Kidney (tissue), 14 donors: ENCODE results near the gene LRWD1. TPM values are rescaled to one million over a fixed set of nuclear protein-coding genes. Genes with fewer than 3 reads are reported as not detected.

ENCODE experiments used
- DNase-seq, 5 donors: peaks; one replicate each; pipeline ENCODE4 v3.0.0-alpha.2; 2013 to 2020
- FAIRE-seq: peaks from 2 replicates; lab custom pipeline; 2012; peaks lifted over from hg19 to GRCh38; lab: Jason Lieb, UNC
- H3K27ac ChIP-seq, 2 donors: one replicate each; pipeline ENCODE4 v1.7.0; 2013; ENCODE audit warnings: low read depth in 2 of 2, low read length in 2 of 2, inconsistent platforms in 1 of 2
- H3K27me3 ChIP-seq: one replicate; pipeline ENCODE4 v1.7.1; 2013; ENCODE audit warnings: low read length, inconsistent platforms; ENCODE audit not compliant: control insufficient read depth, insufficient read depth
- H3K36me3 ChIP-seq, 3 donors: one replicate each; pipeline versions ENCODE4 v1.7.0 to v1.7.1; 2013; ENCODE audit warnings: low read length in 3 of 3, control low read depth in 1 of 3, inconsistent platforms in 1 of 3; ENCODE audit not compliant: insufficient read depth in 3 of 3, control insufficient read depth in 2 of 3
- H3K4me1 ChIP-seq, 3 donors: one replicate each; pipeline versions ENCODE4 v1.7.0 to v1.7.1; 2013; ENCODE audit warnings: low read length in 3 of 3, inconsistent platforms in 1 of 3, low read depth in 1 of 3; ENCODE audit not compliant: control insufficient read depth in 2 of 3, insufficient read depth in 2 of 3
- H3K4me3 ChIP-seq, 3 donors: one replicate each; pipeline versions ENCODE4 v1.7.0 to v1.8.1; 2013; ENCODE audit warnings: low read length in 3 of 3, control low read depth in 1 of 3, inconsistent platforms in 1 of 3
- H3K9ac ChIP-seq, 3 donors: one replicate each; pipeline versions ENCODE4 v1.7.0 to v1.7.1; 2013; ENCODE audit warnings: low read length in 3 of 3, control low read depth in 1 of 3, inconsistent platforms in 1 of 3
- H3K9me3 ChIP-seq, 3 donors: one replicate each; pipeline versions ENCODE4 v1.7.0 to v1.7.1; 2013; ENCODE audit warnings: low read length in 3 of 3, control low read depth in 1 of 3, inconsistent platforms in 1 of 3; ENCODE audit not compliant: control insufficient read depth in 2 of 3, insufficient read depth in 1 of 3
- CTCF ChIP-seq: IDR thresholded peaks from 3 replicates; pipeline ENCODE4 v1.5.1; 2012; ENCODE audit warnings: mild to moderate bottlenecking, moderate library complexity, borderline replicate concordance; ENCODE audit not compliant: insufficient read depth; ENCODE audit errors: extremely low read depth
- intact Hi-C: fragments of 100-400 bp; cut with DNase I; formaldehyde crosslinking; loops from one replicate; pipeline ENCODE4 v1.11.1; 2022
- polyA plus RNA-seq: library from polyadenylated mRNA; stranded (reverse); fragments of 350-450 nt; fragmentation: Illumina TruSeq; extraction: RNeasy Lipid Tissue Mini Kit (QIAGEN cat#74804); gene quantifications from one replicate; pipeline ENCODE4 v1.2.3, GENCODE V29; 2014; ENCODE audit warnings: low read depth, low replicate concordance; ENCODE audit not compliant: insufficient read depth
- total RNA-seq: library from RNA; stranded (reverse); fragmentation: NEBNext Ultra II Directional; extraction: Animal tissue kit (Norgen Biotek cat#: 25700); gene quantifications from one replicate; pipeline ENCODE4 v1.2.1, GENCODE V29; 2021
- donor health status: control.
- donor health status: control.
- donor health status: control.
- donor health status: control.
- donor health status: control.
- donor health status: DM: yes; HTN: yes; CAD: no.
- donor health status: Normal renal cell carcinoma (clear cell type).

The LRWD1 gene
- total and polyA plus RNA-seq, 2 donors from 2014 or later: 14.0 to 14.1 TPM

DNA sequence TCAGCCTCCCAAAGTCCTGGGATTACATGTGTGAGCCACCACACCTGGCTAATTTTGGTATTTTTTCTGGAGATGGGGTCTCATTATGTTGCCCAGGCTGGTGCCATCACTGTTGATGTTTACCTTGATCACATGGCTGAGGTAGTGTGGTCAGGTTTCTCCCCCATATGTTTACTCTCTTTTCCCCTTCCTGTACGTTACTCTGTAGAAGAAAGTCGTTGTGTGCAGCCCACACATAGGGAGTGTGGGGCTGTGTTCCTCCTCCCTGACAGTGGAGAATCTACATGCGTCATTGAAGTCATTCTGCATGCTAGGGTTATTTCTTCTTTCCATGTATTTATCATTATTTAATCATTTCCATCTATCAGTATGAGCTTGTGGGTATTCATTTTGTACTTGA, 47.7 kb upstream of the LRWD1 start:
- no peak overlapping the region for H3K9ac ChIP-seq
- H3K9me3 ChIP-seq: no peaks in the 10 kb centered on the region
- no peak for DNase-seq
- FAIRE-seq: no peak
- H3K36me3 ChIP-seq: peaks cover 9 to 37% (median 13%) of the 10 kb centered on the region in 3 donors
- intact Hi-C loops: no loop called here
- TF ChIP-seq CTCF: no peak
- H3K4me3 ChIP-seq: no peak overlapping the region
- no peak overlapping the region for H3K27ac ChIP-seq
- no peaks in the 10 kb centered on the region for H3K27me3 ChIP-seq
- peaks cover 0 to 8% (median 0%) of the 10 kb centered on the region in 3 donors for H3K4me1 ChIP-seq

GRCh38 chr7:102418592-102418991, 46.2 kb upstream of the LRWD1 start:
- FAIRE-seq (no peak), DNase-seq (no peak)
- Histone ChIP-seq H3K27me3 (no peaks in the 10 kb centered on the region), H3K4me1 (peaks cover 0 to 4% (median 0%) of the 10 kb centered on the region in 3 donors), H3K9me3 (no peaks in the 10 kb centered on the region), H3K4me3 (no peak overlapping the region), H3K27ac (no peak overlapping the region), H3K36me3 (peaks cover 9 to 30% (median 11%) of the 10 kb centered on the region in 3 donors), H3K9ac (no peak overlapping the region)
- intact Hi-C loops: no loop called here
- no peak for TF ChIP-seq CTCF

- no peak overlapping the region for H3K9ac ChIP-seq
- DNase-seq (no peak), FAIRE-seq (no peak)
- TF ChIP-seq CTCF: no peak
- intact Hi-C loops: no loop called here
- peaks cover 6 to 34% (median 9%) of the 10 kb centered on the region in 3 donors for H3K36me3 ChIP-seq
- H3K9me3 ChIP-seq: no peaks in the 10 kb centered on the region
- H3K27ac ChIP-seq: no peak overlapping the region
- H3K27me3 ChIP-seq: no peaks in the 10 kb centered on the region
- H3K4me1 ChIP-seq: no peaks in the 10 kb centered on the region
- H3K4me3 ChIP-seq: no peak overlapping the region
Measured at GRCh38 chr7:102421706-102422240, 43.0 kb upstream of the LRWD1 start.

DNA sequence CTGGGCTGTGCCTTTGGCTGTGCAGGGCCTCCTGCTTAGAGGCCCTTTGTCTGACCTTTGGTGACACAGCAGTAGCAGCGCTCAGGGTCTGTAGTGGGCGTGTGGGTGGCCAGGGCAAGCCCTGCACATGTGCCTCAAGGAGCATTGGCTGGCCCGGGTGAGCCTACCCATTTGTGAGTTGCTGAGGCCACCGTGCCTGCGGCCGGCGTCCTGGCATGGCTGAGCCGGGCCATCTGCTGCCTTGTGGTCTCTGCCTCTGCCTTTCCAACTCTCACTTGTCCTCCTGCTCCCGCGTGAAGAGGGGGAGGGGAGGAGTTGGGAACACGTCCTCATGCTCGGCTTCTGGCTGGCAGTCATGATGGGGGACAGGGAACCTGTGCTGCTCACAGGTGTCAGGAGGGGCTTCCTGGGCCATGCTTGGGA, 40.6 kb upstream of the LRWD1 start:
- no peaks in the 10 kb centered on the region for H3K9me3 ChIP-seq
- no peak overlapping the region for H3K4me3 ChIP-seq
- H3K27me3 ChIP-seq: no peaks in the 10 kb centered on the region
- no peak overlapping the region for H3K27ac ChIP-seq
- intact Hi-C loops: no loop called here
- TF ChIP-seq CTCF: no peak
- DNase-seq (peak in 4 of 5 donors; percentile 66 to 82 (median 70)), FAIRE-seq (no peak)
- H3K4me1 ChIP-seq: no peaks in the 10 kb centered on the region
- peaks cover 2 to 25% (median 4%) of the 10 kb centered on the region in 3 donors for H3K36me3 ChIP-seq
- no peak overlapping the region for H3K9ac ChIP-seq
